GM19372 (cell line): Measurements from ENCODE around the gene TTBK2.
"Not testable (repeated sequence)": the region's sequence is repeated elsewhere in the genome, so short reads cannot be mapped to it uniquely, and the experiment has no call there.

Experiments used
- ATAC-seq: cut with Tn5 transposase; IDR thresholded peaks from one replicate; pipeline ENCODE4 v1.9.1; 2021; ENCODE audit warnings: mild to moderate bottlenecking, low read depth, moderate library complexity; ENCODE audit not compliant: unreplicated experiment

Gene TTBK2

GRCh38 chr15:42772144-42772543, 148.4 kb downstream of the TTBK2 start:
- ATAC-seq: no peak

GRCh38 chr15:42766109-42766508, 154.5 kb downstream of the TTBK2 start:
- not testable (repeated sequence) for ATAC-seq

- not testable (repeated sequence) for ATAC-seq
Measured at GRCh38 chr15:42764154-42764731, 156.3 kb downstream of the TTBK2 start.

- ATAC-seq: not testable (repeated sequence)
Measured at GRCh38 chr15:42761813-42762212, 158.8 kb downstream of the TTBK2 start.

- ATAC-seq: no peak
Measured at GRCh38 chr15:42760759-42761158, 159.8 kb downstream of the TTBK2 start.

- no peak for ATAC-seq
Measured at GRCh38 chr15:42759093-42759492, 161.5 kb downstream of the TTBK2 start.

GRCh38 chr15:42750306-42750705, 170.3 kb downstream of the TTBK2 start:
- no peak for ATAC-seq

- ATAC-seq: no peak
Measured at GRCh38 chr15:42749266-42749665, 171.3 kb downstream of the TTBK2 start.

- no peak for ATAC-seq
Measured at GRCh38 chr15:42744195-42744594, 176.4 kb downstream of the TTBK2 start.

- ATAC-seq: no peak
Measured at GRCh38 chr15:42742149-42742548, 178.4 kb downstream of the TTBK2 start.

GRCh38 chr15:42741710-42742109, 178.9 kb downstream of the TTBK2 start:
- ATAC-seq: no peak

- no peak for ATAC-seq
Measured at GRCh38 chr15:42737529-42738328, 182.8 kb downstream of the TTBK2 start.

GRCh38 chr15:42736793-42737528, 183.6 kb downstream of the TTBK2 start, which contains the start of gene CDAN1:
TSS of gene CDAN1 (minus strand) at chr15:42737128. CDS start at chr15:42737102, 26 bp downstream.
- peak; percentile 78 for ATAC-seq

GRCh38 chr15:42736178-42736792, 184.3 kb downstream of the TTBK2 start:
- ATAC-seq: peak; percentile 31

GRCh38 chr15:42735382-42736165, 185.0 kb downstream of the TTBK2 start:
- no peak for ATAC-seq

GRCh38 chr15:42734076-42734672, 186.4 kb downstream of the TTBK2 start:
- no peak for ATAC-seq

- no peak for ATAC-seq
Measured at GRCh38 chr15:42733027-42733426, 187.6 kb downstream of the TTBK2 start.

- no peak for ATAC-seq
Measured at GRCh38 chr15:42732095-42732827, 188.3 kb downstream of the TTBK2 start.

GRCh38 chr15:42731461-42731860, 189.1 kb downstream of the TTBK2 start:
- no peak for ATAC-seq
